Heart left ventricle (tissue), 13 donors: ENCODE data around the gene CLIP2.
"Not testable (repeated sequence)": the region's sequence is repeated elsewhere in the genome, so short reads cannot be mapped to it uniquely, and the experiment has no call there.

Source experiments
- CTCF ChIP-seq, 12 donors: fragments of 200-600 bp; sonication (generic) in 4 of 12; IDR thresholded peaks; one replicate each; pipeline versions ENCODE4 v1.5.0 to v1.8.0; 2018 to 2022; ENCODE audit warnings: antibody characterized with exemption in 12 of 12, mild to moderate bottlenecking in 5 of 12
- POLR2A ChIP-seq, 2 donors: fragments of 450-650 bp; IDR thresholded peaks; one replicate each; pipeline ENCODE4 v1.6.1; 2017; ENCODE audit warnings: antibody characterized with exemption in 2 of 2, mild to moderate bottlenecking in 2 of 2, moderate library complexity in 2 of 2
- donor health status: ischemic (EF 13 %, LVEDD 7.1; RV severe dilation, severe dysfunction).
- donor health status: DM: no; HTN: yes; CAD: no.
- donor health status: DM: no; HTN: no; CAD: no.
- donor health status: ischemic (EF 25% LVEDD 6.9; RV normal size, moderate dysfunction).
- donor health status: ischemic (EF 25% LVEDD 5.7; RV mildly dilated, moderate dysfunction).
- donor health status: ischemic (EF 35%, LVEDD 5.7; RV mildly dilated, moderate dysfunction).
- donor health status: nonischemic (EF 11% LVEDD 7.7; RV severe dilation, severe dysfunction).
- donor health status: DM: yes; HTN: yes; CAD: no.
- donor health status: PGD.
- donor health status: ischemic (EF 29% LVEDD 5.4; RV normal size, mild dysfunction).
- donor health status: nonischemic (EF 23%, LVEDD 6.1; RV moderate dilation, normal function).

- not testable (repeated sequence) for TF ChIP-seq CTCF, POLR2A (IDR thresholded peaks at IDR 0.05)
These were observed 150.9 kb downstream of the CLIP2 start for GRCh38 chr7:74440143-74440542.
